ENCODE results near the gene TJP1.
"Not testable (repeated sequence)": the region's sequence is repeated elsewhere in the genome, so short reads cannot be mapped to it uniquely, and the experiment has no call there.

Gene TJP1

GRCh38 chr15:29765234-29765841 is 56.9 kb downstream of the TJP1 start:
- no peak for DNase-seq (ENCODE audit: low read depth)
- no peak for TF ChIP-seq CTCF (IDR thresholded peaks at IDR 0.05; ENCODE audit: insufficient read depth, low read depth, low read length, missing control alignments)
- H3K4me3 ChIP-seq (ENCODE audit: low read depth, low read length) = no peak overlapping the region

DNA sequence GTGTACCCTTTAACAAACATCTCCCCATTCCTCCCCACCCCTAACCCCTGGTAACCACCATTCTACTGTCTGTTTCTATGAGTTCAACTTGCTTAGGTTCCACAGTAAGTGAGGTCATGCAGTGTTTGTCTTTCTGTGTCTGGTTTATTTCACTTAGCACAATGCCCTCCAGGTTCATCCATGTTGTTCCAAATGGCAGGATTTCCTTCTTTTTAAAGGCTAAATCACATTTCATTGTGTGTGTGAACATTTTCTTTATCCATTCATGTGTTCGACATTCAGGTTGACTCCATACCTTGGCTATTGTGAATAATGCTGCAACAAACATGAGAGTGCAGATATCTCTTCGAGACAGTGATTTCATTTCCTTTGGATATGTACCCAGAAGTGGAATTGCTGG is 62.7 kb downstream of the TJP1 start:
- H3K4me3 ChIP-seq (ENCODE audit: low read depth, low read length) = no peak overlapping the region
- DNase-seq (ENCODE audit: low read depth) = no peak
- TF ChIP-seq CTCF (IDR thresholded peaks at IDR 0.05; ENCODE audit: insufficient read depth, low read depth, low read length, missing control alignments) = no peak

- DNase-seq (ENCODE audit: low read depth) = no peak
- TF ChIP-seq CTCF (IDR thresholded peaks at IDR 0.05; ENCODE audit: insufficient read depth, low read depth, low read length, missing control alignments) = no peak
These were observed 65.7 kb downstream of the TJP1 start for GRCh38 chr15:29756358-29757267.

DNA sequence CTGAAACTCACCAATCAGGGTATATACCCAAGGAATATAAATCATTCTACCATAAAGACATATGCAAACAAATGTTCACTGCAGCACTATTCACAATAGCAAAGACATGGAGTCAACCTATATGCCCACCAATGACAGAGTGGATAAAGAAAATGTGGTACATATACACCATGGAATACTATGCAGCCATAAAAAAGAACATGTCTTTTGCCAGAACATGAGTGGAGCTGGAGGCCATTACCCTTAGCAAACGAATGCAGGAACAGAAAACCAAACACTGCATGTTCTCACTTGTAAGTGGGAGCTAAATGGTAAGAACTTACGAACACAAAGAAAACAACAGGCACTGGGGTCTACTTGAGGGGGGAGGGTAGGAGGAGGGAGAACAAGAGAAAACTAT is 68.3 kb downstream of the TJP1 start:
- not testable (repeated sequence) for H3K4me3 ChIP-seq (ENCODE audit: low read depth, low read length); DNase-seq (ENCODE audit: low read depth)

More at GRCh38 chr15:29756358-29757267, 65.7 kb downstream of the TJP1 start:
- H3K4me3 ChIP-seq (ENCODE audit: low read depth, low read length) = no peak overlapping the region

GRCh38 chr15:29753506-29753905 is 68.8 kb downstream of the TJP1 start:
- DNase-seq (ENCODE audit: low read depth) = no peak
- H3K4me3 ChIP-seq (ENCODE audit: low read depth, low read length) = no peak overlapping the region
- no peak for TF ChIP-seq CTCF (IDR thresholded peaks at IDR 0.05; ENCODE audit: insufficient read depth, low read depth, low read length, missing control alignments)

- no peak overlapping the region for H3K4me3 ChIP-seq (ENCODE audit: low read depth, low read length)
- DNase-seq (ENCODE audit: low read depth) = no peak
- no peak for TF ChIP-seq CTCF (IDR thresholded peaks at IDR 0.05; ENCODE audit: insufficient read depth, low read depth, low read length, missing control alignments)
These were observed 71.5 kb downstream of the TJP1 start for GRCh38 chr15:29750754-29751153.

DNA sequence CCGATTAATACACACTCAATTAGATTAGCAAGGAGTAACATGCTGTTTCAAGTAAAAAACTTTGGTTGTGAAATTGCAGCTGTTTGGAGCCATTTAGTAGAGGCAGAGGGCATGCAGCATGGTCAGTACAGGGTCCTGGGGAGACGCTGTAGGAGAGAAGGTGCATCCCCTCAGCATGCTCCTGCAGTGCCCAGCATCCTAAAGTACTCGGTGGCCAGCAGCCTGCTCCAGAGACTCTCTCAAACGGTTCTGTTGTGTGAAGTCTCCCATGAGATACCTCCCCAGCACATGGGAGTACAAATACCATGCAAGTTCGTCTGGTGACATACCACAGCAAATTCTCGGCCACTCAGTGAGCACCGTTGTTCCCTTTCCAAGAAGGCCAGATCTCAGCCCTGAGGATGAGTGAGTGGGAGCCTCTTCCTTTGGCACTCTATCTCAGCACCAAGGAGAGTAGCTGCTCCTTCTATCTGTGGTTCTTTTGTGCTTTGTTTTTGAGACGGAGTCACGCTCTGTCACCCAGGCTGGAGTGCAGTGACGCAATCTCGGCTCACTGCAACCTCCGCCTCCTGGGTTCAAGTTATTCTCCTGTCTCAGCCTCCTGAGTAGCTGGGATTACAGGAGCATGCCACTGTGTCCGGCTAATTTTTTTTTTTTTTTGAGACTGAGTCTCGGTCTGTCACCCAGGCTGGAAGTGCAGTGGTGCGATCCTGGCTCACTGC is 72.7 kb downstream of the TJP1 start:
- H3K4me3 ChIP-seq (ENCODE audit: low read depth, low read length) = no peak overlapping the region
- TF ChIP-seq CTCF (IDR thresholded peaks at IDR 0.05; ENCODE audit: insufficient read depth, low read depth, low read length, missing control alignments) = no peak
- DNase-seq (ENCODE audit: low read depth) = no peak

Data from GM12865 (cell line).